T-helper 1 cell treated with Interleukin-12 subunit alpha and Interleukin-12 subunit beta and Interleukin-4 antibody, amounts not matched to agents 30 ng/mL and 1 ng/mL, for 36 hours (primary cell): ENCODE measurements around the gene CSTF1. TPM values are rescaled to one million over a fixed set of nuclear protein-coding genes. Genes with fewer than 3 reads are reported as not detected.

Experiments
- intact Hi-C: fragments of 100-400 bp; cut with micrococcal nuclease; formaldehyde crosslinking; loops from one replicate; pipeline ENCODE4 v1.15.1; 2024
- total RNA-seq: library from RNA; stranded (reverse); gene quantifications from 2 replicates; pipeline ENCODE4 v1.2.3, GENCODE V29; 2022

Gene CSTF1
- total RNA-seq, 1 donor from 2014 or later = 52.8 TPM

GRCh38 chr20:56368351-56369134 is 23.9 kb upstream of the CSTF1 start:
- intact Hi-C loops = no loop called here

- intact Hi-C loops = no loop called here
Observed at GRCh38 chr20:56369179-56369578, 23.3 kb upstream of the CSTF1 start.

- intact Hi-C loops = loop anchor here (2.0 kb wide), 1 partner anchor 13 kb away; the partner anchor contains the start of gene FAM210B
Observed at GRCh38 chr20:56371977-56372376, 20.5 kb upstream of the CSTF1 start.

GRCh38 chr20:56372850-56373249 is 19.6 kb upstream of the CSTF1 start:
- intact Hi-C loops = loop anchor here (2.0 kb wide), 1 partner anchor 14 kb away; the partner anchor contains the start of gene FAM210B

GRCh38 chr20:56373942-56374341 is 18.5 kb upstream of the CSTF1 start:
- intact Hi-C loops = loop anchor here (2.0 kb wide), 2 partner anchors 15 to 17 kb away; partner anchors contain the start of gene FAM210B

- intact Hi-C loops = no loop called here
Observed at GRCh38 chr20:56376331-56376730, 16.1 kb upstream of the CSTF1 start.

GRCh38 chr20:56378386-56378785 is 14.1 kb upstream of the CSTF1 start:
- intact Hi-C loops = no loop called here

GRCh38 chr20:56380375-56380774 is 12.1 kb upstream of the CSTF1 start:
- intact Hi-C loops = no loop called here

- intact Hi-C loops = no loop called here
Observed at GRCh38 chr20:56381501-56381900, 10.9 kb upstream of the CSTF1 start.

- intact Hi-C loops = no loop called here
Observed at GRCh38 chr20:56382696-56383095, 9.7 kb upstream of the CSTF1 start.

- intact Hi-C loops = no loop called here
Observed at GRCh38 chr20:56383334-56383733, 9.1 kb upstream of the CSTF1 start.

- intact Hi-C loops = no loop called here
Observed at GRCh38 chr20:56385130-56385529, 7.3 kb upstream of the CSTF1 start.

- intact Hi-C loops = no loop called here
Observed at GRCh38 chr20:56386219-56386618, 6.2 kb upstream of the CSTF1 start.

GRCh38 chr20:56388882-56389281 is 3.6 kb upstream of the CSTF1 start:
- intact Hi-C loops = no loop called here

- intact Hi-C loops = loop anchor here (2.0 to 5.0 kb wide), 4 partner anchors 15 to 1917 kb away; partner anchors contain the start of genes RAB22A and RAE1
Observed at GRCh38 chr20:56389807-56390206, 2.6 kb upstream of the CSTF1 start.

GRCh38 chr20:56390396-56390795 is 2.0 kb upstream of the CSTF1 start:
- intact Hi-C loops = loop anchor here (2.0 to 5.0 kb wide), 4 partner anchors 16 to 1917 kb away; partner anchors contain the start of genes RAB22A and RAE1

- intact Hi-C loops = loop anchor here (2.0 to 5.0 kb wide), 4 partner anchors 16 to 1916 kb away; partner anchors contain the start of genes RAB22A and RAE1
Observed at GRCh38 chr20:56391037-56391436, 1.4 kb upstream of the CSTF1 start.

- intact Hi-C loops = loop anchor here (1.0 to 5.0 kb wide), 11 partner anchors 9 to 1916 kb away; partner anchors contain the start of genes CASS4, FAM210B, RAB22A and RAE1
Observed at GRCh38 chr20:56391596-56392131, 781 bp upstream of the CSTF1 start.

- intact Hi-C loops = loop anchor here (1.0 to 5.0 kb wide), 10 partner anchors 7 to 1914 kb away; partner anchors contain the start of genes CASS4, FAM210B, RAB22A and RAE1
Observed at GRCh38 chr20:56392881-56393482, 537 bp downstream of the CSTF1 start.

GRCh38 chr20:56393653-56394052 is 1.2 kb downstream of the CSTF1 start:
- intact Hi-C loops = loop anchor here (5.0 kb wide), 3 partner anchors 959 to 1914 kb away; partner anchors contain the start of genes RAB22A and RAE1

GRCh38 chr20:56395166-56395565 is 2.7 kb downstream of the CSTF1 start:
- intact Hi-C loops = no loop called here
